GM12873 (cell line): Measurements from ENCODE around the gene COL18A1.
A peak's percentile ranks its signal among the peaks of the same experiment; 100 is the strongest.

Experiments
- TF ChIP-seq, protein P1 (sequence below): IDR thresholded peaks from 2 replicates; pipeline ENCODE4 v1.5.1; 2012; ENCODE audit warnings: low read depth, mild to moderate bottlenecking, moderate library complexity, low read length, control low read depth; ENCODE audit not compliant: insufficient read depth; ENCODE audit errors: missing control alignments

Gene COL18A1

DNA sequence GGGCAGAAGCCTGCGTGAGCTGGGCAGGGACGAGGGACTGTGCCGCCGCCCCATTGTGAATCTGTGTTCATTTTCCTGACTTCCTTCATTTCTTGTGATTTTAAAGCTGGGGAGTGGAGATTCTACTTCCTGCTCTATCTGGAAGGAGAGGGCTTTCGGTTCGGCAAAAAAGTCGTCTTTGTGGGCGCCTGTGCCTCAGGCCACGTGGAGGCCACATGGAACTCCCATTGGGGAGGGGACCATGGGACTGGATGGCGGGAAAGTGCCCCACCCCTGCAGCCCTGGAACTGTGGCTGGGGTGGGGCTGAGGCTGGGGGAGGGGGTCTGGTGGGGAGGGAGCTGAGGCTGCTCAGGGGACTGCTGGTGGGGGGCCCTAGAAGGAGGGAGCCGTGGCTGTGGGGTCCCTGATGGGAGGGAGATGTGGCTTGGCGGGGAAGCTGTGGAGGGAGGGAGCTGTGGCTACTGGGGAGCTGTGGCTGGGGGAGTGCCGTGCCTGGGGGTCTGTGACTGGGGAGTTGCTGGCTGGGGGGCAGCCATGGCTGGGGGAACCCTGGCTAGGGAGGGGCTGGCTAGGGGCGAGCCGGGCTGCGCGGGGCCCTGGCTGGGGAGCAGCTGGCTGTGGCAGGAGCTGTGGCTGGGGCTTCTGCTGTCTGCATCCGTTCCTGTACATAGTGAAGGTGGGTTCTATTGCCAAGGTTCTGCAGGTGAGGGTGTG lies 31.5 kb downstream of the COL18A1 start:
- TF ChIP-seq, protein P1, sequence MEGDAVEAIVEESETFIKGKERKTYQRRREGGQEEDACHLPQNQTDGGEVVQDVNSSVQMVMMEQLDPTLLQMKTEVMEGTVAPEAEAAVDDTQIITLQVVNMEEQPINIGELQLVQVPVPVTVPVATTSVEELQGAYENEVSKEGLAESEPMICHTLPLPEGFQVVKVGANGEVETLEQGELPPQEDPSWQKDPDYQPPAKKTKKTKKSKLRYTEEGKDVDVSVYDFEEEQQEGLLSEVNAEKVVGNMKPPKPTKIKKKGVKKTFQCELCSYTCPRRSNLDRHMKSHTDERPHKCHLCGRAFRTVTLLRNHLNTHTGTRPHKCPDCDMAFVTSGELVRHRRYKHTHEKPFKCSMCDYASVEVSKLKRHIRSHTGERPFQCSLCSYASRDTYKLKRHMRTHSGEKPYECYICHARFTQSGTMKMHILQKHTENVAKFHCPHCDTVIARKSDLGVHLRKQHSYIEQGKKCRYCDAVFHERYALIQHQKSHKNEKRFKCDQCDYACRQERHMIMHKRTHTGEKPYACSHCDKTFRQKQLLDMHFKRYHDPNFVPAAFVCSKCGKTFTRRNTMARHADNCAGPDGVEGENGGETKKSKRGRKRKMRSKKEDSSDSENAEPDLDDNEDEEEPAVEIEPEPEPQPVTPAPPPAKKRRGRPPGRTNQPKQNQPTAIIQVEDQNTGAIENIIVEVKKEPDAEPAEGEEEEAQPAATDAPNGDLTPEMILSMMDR, result no peak

DNA sequence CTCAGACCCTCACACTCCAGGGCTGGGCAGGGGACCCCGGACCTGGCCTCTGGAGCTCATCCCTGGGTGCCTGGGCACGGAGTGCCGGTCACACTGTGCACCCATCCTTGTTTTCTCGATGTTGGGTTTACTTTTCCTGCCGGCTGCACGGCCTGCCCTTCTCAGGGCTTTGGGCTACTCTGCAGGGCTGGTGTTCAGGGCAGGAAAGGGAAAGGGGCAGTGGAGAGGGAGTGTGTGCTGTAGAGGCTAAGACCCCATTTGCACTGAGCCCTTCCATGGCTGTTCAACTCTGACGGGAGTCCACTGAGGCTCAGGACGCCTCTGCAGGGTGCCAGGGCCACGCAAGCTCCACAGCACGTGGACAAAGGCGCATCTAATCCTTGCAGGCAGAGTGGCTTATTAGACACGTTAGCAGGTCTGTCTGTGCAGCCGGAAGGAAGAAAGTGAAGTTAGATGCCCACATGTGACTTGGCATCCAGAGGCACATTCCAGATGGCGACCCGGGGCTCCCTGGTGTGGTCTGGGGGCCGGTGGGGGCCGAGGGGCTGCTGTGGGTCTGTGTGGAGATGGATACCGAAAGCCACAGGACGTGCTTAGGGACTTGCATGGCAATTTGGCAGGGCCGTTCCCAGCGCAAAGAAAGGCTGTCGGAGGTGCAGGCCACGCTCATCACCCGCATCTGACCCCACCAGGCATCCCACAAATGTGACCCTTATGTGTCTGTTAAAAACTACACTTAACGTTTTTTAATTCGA lies 33.6 kb downstream of the COL18A1 start:
- TF ChIP-seq, protein P1, result no peak

DNA sequence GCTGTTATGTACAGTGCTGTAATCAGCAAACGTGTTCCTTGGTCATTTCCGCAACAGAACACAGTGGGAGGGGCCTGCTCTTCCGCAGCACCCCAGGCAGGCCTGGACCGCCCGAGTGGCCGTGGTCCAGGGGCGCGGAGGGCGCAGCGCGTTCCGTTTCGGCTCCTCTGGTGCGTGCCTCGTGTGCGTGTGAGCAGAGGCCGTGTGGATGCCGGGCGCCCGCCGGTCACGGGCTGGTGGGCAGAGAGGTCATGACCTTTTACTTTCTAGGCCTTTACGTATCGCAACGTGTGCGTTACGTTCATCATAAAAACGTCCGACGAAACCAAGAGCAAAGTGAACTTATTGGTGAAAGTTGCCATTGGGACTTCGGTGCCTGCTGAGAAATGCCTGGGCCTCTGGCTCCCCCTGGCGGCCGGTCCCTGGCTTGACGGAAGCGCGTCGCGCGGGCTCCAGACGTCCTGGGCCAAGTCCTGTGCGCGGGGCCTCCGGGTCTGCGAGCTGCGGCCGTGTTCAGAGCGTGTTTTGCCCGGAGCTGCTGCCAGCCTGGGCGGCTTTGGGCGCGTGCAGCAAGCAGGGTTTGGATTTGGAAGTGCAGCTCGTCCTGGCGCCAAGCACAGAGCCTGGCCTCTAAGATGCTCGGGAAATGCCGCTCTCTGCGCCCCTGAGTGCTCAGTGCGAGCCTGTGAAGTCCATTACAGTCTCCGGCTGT lies 34.4 kb downstream of the COL18A1 start:
- TF ChIP-seq, protein P1, result peak; percentile 90

DNA sequence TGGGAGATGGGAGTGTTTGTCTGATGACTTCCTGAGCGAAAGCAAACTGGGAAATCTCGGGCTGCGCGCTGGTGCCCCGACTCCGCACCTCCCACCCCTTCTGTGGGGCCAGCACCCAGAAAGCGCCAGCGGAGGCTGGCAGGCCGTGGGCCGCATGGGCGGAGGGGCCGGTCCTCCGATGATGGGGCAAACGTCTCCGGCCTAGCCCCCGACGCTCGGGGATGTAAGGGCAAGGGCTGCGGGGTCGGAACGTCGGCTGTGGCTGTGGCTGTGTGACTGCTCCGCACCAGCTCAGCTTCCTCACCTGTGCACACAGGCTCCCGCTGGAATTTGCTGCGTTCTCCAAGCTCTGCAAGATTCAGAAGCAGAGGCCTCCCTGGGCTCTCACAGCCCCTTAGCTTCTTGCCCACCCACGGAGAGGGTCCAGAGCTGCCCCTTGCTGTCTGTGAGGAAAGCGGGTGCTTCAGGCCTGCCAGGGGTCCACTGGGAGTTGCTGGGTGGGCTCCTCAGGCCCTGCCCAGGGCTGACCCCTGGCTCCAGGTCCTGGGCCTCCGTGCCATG lies 35.0 kb downstream of the COL18A1 start:
- TF ChIP-seq, protein P1, result no peak

DNA sequence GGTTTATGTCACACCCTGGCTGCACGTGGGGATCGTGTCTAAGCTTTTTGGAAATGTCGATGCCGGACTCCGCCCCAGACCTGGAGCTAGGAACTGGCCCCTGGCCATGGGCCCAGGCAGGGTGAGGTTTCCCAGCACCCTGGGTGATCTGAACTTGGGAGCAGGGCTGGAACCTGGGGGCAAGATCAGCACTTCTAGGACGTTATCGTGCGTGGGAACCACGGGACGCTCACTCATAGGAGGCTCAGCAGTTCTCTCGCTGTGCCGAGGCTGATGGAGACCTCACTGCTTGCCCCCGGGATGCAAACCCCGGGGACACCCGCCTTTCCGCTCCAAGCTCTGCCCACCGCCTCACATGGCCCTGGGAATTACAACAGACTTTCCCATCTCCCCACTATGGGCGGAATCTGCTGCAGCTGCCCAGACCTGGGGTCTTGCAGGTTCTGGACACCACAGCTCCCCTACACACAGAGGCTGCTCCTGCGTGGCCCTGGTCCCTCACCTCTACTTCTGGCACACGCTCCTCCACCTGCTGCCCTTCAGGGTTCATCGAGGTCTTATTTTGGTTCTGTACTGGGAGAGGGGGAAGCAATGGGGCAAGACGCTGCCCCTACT lies 35.9 kb downstream of the COL18A1 start:
- TF ChIP-seq, protein P1, result no peak

DNA sequence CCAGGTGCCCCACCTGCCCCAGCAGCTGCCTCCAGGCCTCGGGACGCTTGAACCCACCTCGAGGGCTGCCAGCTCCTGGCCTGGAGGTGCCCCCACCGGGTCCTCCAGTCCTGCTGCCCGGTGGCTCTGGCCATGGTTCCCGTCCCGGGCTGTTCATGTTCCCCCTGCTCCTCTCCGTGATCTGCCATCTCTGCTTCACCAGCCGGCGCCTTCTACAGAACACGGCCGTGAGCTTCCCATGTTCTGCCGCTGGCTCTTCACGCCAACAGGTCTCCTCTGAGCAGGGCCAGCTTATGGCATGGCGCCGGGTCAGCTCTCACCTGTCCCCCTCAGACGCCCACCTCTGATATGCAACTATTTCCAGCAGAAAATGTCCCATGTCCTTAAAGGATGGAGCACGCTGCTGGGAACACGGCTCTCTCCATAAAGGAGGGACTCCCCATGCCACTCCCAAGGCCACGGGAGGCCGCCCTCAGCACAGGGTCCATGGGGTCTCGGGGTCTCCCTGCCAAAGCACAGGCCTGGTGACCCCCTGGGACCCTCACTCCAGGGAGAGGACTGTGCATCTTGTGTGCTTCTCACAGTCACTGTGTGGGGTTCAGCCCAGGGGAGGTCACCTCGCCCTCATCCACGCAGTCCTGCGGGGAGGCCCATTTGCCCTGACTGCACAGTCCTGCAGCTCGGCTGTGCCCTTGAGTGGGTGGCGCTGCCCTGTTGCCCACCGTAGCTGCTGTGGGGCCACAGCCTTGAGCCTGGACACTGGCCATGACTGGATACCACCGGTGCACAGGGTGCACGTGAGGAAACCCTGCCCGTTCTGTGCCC lies 36.7 kb downstream of the COL18A1 start:
- TF ChIP-seq, protein P1, result no peak
